Measurements from ENCODE around the gene CD28.

- TF ChIP-seq ATF2 (IDR thresholded peaks at IDR 0.05; ENCODE audit: low read length) = no peak
- no peak for TF ChIP-seq PML (IDR thresholded peaks at IDR 0.05; ENCODE audit: low read length)
- TF ChIP-seq CREB1 (IDR thresholded peaks at IDR 0.05; ENCODE audit: low read depth) = no peak
- TF ChIP-seq ZBTB33 (IDR thresholded peaks at IDR 0.05) = no peak
- TF ChIP-seq POLR2A (IDR thresholded peaks at IDR 0.05; ENCODE audit: low read depth, low read length) = no peak
- no peak for TF ChIP-seq POLR2AphosphoS5 (IDR thresholded peaks at IDR 0.05; ENCODE audit: low read length)
- TF ChIP-seq HCFC1 (IDR thresholded peaks at IDR 0.05; ENCODE audit: low read length) = no peak
- no peak for TF ChIP-seq ZNF24 (IDR thresholded peaks at IDR 0.05)
- no peak for TF ChIP-seq CTCF (IDR thresholded peaks at IDR 0.05 in 2 of 3, conservative IDR thresholded peaks at IDR 0.05 in 1 of 3; ENCODE audit: control insufficient read depth in 2 of 3, extremely low read depth in 1 of 3, insufficient read depth in 1 of 3, low read depth in 3 of 3, low read length in 3 of 3)
- TF ChIP-seq SREBF1 (IDR thresholded peaks at IDR 0.05; ENCODE audit: low read length) = no peak
- TF ChIP-seq NFIC (IDR thresholded peaks at IDR 0.05; ENCODE audit: low read depth, low read length) = no peak
- no peak for TF ChIP-seq MYC (IDR thresholded peaks at IDR 0.05; ENCODE audit: insufficient read depth, insufficient read length, insufficient replicate concordance, low read length, severe bottlenecking)
- TF ChIP-seq TARDBP (IDR thresholded peaks at IDR 0.05; ENCODE audit: borderline replicate concordance) = no peak
- no peak for TF ChIP-seq DPF2 (IDR thresholded peaks at IDR 0.05)
These were observed 42.1 kb downstream of the CD28 start for GRCh38 chr2:203748331-203749126.

Measured in GM12878 (cell line).